ENCODE results near the gene EPS8. TPM values are rescaled to one million over a fixed set of nuclear protein-coding genes. Genes with fewer than 3 reads are reported as not detected.

The EPS8 gene
- total and polyA plus RNA-seq, 12 donors: 11.4 to 76.8 (median 26.7) TPM

GRCh38 chr12:15590180-15590826, 198.9 kb downstream of the EPS8 start:
- 6 to 12% (median 10%) methylated on average over 11 to 16 of the region's 16 CpGs for WGBS, 4 donors
- peak; percentile 37 to 69 (median 53) for DNase-seq
- no peaks in the 10 kb centered on the region for H3K9me3 ChIP-seq (replicated peaks in 1 of 3)
- peak overlapping the region in 1 of 4 donors; percentile 51 for H3K4me3 ChIP-seq
- intact Hi-C loops (cut with DNase I): loop anchor here in 1 of 2 donors (5.0 kb wide), 1 partner anchor 262 kb away; no protein-coding TSS in a partner anchor
- no peaks in the 10 kb centered on the region for H3K36me3 ChIP-seq (replicated peaks in 1 of 2)
- no peaks in the 10 kb centered on the region for H3K4me1 ChIP-seq (replicated peaks in 1 of 2)
- peak overlapping the region in 1 of 5 donors; percentile 7 for H3K27ac ChIP-seq
- peak; percentile 71 to 96 (median 90) for TF ChIP-seq CTCF (IDR thresholded peaks at IDR 0.05)
- TF ChIP-seq POLR2A (IDR thresholded peaks at IDR 0.05): no peak
- no peaks in the 10 kb centered on the region for H3K27me3 ChIP-seq

- H3K36me3 ChIP-seq (replicated peaks in 1 of 2): no peaks in the 10 kb centered on the region
- no peak overlapping the region for H3K27ac ChIP-seq
- H3K27me3 ChIP-seq: no peaks in the 10 kb centered on the region
- TF ChIP-seq POLR2A (IDR thresholded peaks at IDR 0.05): no peak
- no peak for TF ChIP-seq CTCF (IDR thresholded peaks at IDR 0.05)
- intact Hi-C loops (cut with DNase I): loop anchor here (5.0 kb wide), 2 partner anchors 263 to 268 kb away; no protein-coding TSS in a partner anchor
- no peaks in the 10 kb centered on the region for H3K9me3 ChIP-seq (replicated peaks in 1 of 3)
- H3K4me3 ChIP-seq: no peak overlapping the region
- 58 to 70% (median 65%) methylated on average over 8 of the region's 8 CpGs for WGBS, 4 donors
- no peaks in the 10 kb centered on the region for H3K4me1 ChIP-seq (replicated peaks in 1 of 2)
- DNase-seq: no peak
Observed at GRCh38 chr12:15589328-15590032, 199.7 kb downstream of the EPS8 start.

- Histone ChIP-seq H3K27me3 (no peaks in the 10 kb centered on the region), H3K9me3 (replicated peaks in 1 of 3) (no peaks in the 10 kb centered on the region), H3K4me1 (replicated peaks in 1 of 2) (no peaks in the 10 kb centered on the region), H3K27ac (no peak overlapping the region), H3K36me3 (replicated peaks in 1 of 2) (no peaks in the 10 kb centered on the region), H3K4me3 (no peak overlapping the region)
- TF ChIP-seq POLR2A (IDR thresholded peaks at IDR 0.05) (no peak), CTCF (IDR thresholded peaks at IDR 0.05) (peak; percentile 29 to 65 (median 57))
- peak in 4 of 7 donors; percentile 21 to 39 (median 28) for DNase-seq
- WGBS, 4 donors: 27 to 40% (median 29%) methylated on average over 3 of the region's 3 CpGs
- intact Hi-C loops (cut with DNase I): loop anchor here in 1 of 2 donors (5.0 kb wide), 1 partner anchor 273 kb away; no protein-coding TSS in a partner anchor
Observed at GRCh38 chr12:15584366-15585041, 204.7 kb downstream of the EPS8 start.

- no peak for TF ChIP-seq POLR2A (IDR thresholded peaks at IDR 0.05)
- no peak for TF ChIP-seq CTCF (IDR thresholded peaks at IDR 0.05)
- H3K9me3 ChIP-seq (replicated peaks in 1 of 3): no peaks in the 10 kb centered on the region
- 69 to 74% (median 71%) methylated on average over 7 of the region's 7 CpGs for WGBS, 4 donors
- H3K36me3 ChIP-seq (replicated peaks in 1 of 2): no peaks in the 10 kb centered on the region
- no peaks in the 10 kb centered on the region for H3K4me1 ChIP-seq (replicated peaks in 1 of 2)
- no peaks in the 10 kb centered on the region for H3K27me3 ChIP-seq
- no peak for DNase-seq
- intact Hi-C loops (cut with DNase I): no loop called here
- no peak overlapping the region for H3K27ac ChIP-seq
- H3K4me3 ChIP-seq: no peak overlapping the region
Observed at GRCh38 chr12:15583804-15584203, 205.4 kb downstream of the EPS8 start.

All from adrenal gland (tissue), 12 donors.